AG08396 (cell line): ENCODE data around the gene GLCCI1.
"Not testable (repeated sequence)": the region's sequence is repeated elsewhere in the genome, so short reads cannot be mapped to it uniquely, and the experiment has no call there.

Source experiments
- DNase-seq: peaks from one replicate; pipeline ENCODE4 v3.0.0; 2012; ENCODE audit warnings: low spot score, mixed read lengths

The GLCCI1 gene

DNA sequence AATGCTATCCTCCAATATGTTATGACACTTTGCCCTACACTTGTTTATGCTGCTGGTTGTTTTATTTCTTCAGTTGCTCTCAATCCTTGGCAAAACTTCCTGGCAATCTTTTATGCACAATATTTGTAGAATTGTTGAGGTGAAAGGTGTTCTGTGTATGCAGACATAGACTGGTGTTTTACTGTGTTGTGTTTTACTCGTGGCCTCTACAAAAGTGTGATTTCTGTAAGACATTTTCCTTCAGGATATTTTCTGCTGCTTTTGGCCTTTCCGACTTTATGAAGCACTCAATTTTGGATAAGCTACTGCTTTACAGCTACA is 21.8 kb downstream of the GLCCI1 start:
- no peak for DNase-seq

GRCh38 chr7:7992506-7992905 is 23.9 kb downstream of the GLCCI1 start:
- no peak for DNase-seq

DNA sequence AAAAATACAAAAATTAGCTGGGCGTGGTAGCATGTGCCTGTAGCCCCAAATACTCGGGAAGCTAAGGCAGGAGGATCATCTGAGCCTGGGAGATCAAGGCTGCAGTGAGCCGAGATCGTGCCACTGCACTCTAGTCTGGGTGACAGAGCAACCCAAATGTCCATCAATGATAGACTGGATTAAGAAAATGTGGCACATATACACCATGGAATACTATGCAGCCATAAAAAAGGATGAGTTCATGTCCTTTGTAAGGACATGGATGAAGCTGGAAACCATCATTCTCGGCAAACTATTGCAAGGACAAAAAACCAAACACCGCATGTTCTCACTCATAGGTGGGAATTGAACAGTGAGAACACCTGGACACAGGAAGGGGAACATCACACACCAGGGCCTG is 26.8 kb downstream of the GLCCI1 start:
- not testable (repeated sequence) for DNase-seq

DNA sequence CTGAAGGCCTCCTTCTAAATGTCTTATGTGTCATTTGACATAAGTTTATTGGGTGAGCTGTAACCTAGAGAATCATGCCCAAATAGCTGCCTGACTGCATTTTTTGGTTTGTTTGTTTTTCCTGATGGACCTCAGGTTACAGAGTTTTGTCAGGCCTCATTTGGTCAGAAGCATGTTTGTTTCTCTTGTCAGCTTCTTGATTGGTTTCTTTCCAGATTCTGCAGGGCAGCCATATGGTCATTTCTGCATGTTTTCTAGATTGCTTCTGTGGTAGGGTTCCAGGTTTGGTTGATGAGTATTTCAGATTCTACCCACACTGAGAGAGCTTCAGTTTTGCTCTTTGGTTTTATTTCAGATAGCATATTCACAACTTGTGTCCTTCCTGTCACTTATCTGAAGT is 28.0 kb downstream of the GLCCI1 start:
- DNase-seq = peak; percentile 4

DNA sequence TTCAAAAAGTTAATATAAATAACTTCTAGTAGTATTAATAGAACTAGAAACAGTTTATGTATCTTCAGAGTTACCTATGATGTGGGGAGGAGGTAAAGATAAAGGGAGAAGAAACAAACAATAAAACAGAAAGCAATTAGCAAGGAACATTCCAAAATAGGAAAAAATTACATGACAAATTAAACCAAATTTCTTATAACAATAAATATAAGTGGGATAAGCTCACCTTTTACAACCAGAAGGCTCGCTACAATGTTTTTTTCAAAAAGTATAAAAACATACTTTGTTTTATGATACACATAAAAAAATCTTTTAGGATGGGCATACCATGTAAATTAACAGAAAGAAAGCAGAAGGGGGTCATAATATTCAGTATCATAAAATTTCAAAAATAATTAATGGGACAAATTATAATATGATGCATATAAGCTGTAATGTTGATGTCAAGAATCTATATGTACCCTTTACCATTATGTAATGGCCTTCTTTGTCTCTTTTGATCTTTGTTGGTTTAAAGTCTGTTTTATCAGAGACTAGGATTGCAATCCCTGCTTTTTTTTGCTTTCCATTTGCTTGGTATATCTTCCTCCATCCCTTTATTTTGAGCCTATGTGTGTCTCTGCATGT is 31.8 kb downstream of the GLCCI1 start:
- no peak for DNase-seq

DNA sequence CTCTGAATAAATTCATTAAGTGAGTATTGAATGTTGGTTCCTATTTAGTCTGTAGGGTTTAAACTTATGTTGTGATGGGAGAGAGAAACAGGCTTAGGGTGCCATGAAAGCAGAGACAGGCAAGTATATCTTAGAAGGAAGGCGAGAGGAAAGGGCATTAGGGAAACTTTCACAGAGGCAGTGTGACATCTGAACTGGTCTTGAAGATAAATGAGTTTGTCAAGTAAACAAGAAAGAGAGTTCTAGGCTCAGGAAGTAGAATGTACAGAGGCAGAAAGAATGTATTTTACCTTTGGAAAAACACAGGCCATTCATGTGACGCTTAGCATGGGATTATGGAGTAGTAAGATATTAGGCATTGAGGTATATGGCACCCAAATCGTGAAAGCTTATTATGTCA is 34.5 kb downstream of the GLCCI1 start:
- no peak for DNase-seq

GRCh38 chr7:8005279-8005678 is 36.7 kb downstream of the GLCCI1 start:
- DNase-seq = no peak

DNA sequence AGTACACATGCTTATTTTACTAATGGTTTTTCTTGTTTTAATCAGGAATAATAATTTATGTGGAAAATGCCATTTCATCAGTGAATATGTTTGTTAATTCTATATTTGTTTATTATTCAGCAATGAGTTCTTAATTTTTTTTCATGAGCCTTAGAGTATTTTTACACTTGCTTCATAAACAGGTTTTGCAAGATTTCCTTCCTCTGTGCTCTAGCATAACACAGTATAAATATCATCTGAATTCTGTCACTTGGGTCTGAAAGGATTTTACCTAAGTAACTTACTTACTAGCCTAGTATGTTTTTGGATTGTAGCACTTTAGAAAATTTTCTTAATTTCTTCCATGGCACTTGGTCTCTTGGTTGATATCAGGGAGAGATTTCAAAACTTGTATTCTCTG is 45.8 kb downstream of the GLCCI1 start:
- DNase-seq = no peak

GRCh38 chr7:8015100-8015745 is 46.6 kb downstream of the GLCCI1 start:
- no peak for DNase-seq

- DNase-seq = no peak
These were observed 47.1 kb downstream of the GLCCI1 start for GRCh38 chr7:8015746-8016120.

- DNase-seq = no peak
These were observed 48.8 kb downstream of the GLCCI1 start for GRCh38 chr7:8017423-8017822.

DNA sequence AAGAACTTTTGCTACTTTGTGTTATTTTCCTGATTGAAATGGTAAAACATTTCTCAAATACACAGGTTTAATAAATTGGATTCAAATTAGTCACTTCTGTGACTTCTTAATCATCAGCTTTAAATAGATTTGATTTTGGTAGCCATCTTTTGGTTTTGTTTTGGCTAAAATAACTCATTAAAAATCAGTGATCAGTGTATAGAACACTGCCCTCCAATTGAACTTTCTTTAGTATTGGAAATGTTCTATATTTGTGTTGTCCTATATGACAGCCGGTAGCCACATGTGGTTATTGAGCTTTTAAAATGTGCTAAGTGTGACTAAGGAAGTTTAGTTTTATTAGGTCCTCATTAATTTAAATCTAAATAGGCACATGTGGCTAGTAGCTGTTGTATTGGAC is 50.4 kb downstream of the GLCCI1 start:
- no peak for DNase-seq

GRCh38 chr7:8022628-8023027 is 54.0 kb downstream of the GLCCI1 start:
- DNase-seq = no peak

DNA sequence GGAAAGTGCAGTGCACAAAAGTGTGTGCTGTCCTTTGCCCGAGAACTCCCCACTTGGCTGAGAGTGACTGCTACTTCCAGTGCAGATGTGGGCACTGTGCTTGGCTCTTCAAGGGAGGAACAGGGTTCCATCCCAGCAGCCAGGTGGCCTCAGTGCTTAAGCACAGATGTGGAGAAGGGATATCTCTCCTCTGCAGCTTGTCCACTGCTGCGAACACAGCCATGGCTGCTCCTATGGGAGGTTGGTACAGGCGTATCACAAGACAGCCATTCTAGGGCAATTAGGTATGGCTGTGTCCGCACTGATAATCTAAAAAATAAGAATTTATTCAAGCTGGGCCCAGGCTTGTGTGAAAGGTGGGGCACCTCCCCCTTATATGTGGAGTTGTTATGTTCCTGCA is 66.6 kb downstream of the GLCCI1 start:
- no peak for DNase-seq

GRCh38 chr7:8035647-8036518 is 67.3 kb downstream of the GLCCI1 start:
- DNase-seq = peak; percentile 15

GRCh38 chr7:8037151-8037550 is 68.6 kb downstream of the GLCCI1 start:
- DNase-seq = no peak

DNA sequence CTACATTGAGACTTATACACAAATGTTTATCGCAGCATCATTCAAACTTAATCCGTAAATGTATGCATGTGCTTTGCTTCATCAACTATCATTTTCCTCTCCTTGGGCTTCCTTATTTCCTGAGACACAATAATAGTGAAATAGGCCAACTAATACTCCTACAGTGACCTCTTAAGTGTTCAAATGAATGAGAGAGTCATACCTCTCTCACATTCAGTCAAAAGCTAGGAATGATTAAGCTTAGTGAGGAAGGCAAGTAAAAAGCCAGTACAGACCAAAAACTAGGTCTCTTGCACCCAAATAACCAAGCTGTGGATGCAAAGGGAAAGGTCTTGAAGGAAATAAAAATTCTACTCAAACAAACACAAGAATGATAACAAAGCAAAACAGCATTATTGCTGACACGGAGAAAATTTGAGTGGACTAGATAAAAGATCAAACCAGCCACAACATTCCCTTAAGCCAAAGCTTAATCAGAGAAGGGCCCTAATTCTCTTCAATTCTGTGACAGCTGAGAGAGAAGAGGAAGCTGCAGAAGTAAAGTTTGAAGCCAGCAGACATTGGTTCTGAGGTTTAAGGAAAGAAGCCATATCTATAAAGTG is 72.3 kb downstream of the GLCCI1 start:
- DNase-seq = no peak

GRCh38 chr7:8042796-8043535 is 74.4 kb downstream of the GLCCI1 start:
- no peak for DNase-seq

DNA sequence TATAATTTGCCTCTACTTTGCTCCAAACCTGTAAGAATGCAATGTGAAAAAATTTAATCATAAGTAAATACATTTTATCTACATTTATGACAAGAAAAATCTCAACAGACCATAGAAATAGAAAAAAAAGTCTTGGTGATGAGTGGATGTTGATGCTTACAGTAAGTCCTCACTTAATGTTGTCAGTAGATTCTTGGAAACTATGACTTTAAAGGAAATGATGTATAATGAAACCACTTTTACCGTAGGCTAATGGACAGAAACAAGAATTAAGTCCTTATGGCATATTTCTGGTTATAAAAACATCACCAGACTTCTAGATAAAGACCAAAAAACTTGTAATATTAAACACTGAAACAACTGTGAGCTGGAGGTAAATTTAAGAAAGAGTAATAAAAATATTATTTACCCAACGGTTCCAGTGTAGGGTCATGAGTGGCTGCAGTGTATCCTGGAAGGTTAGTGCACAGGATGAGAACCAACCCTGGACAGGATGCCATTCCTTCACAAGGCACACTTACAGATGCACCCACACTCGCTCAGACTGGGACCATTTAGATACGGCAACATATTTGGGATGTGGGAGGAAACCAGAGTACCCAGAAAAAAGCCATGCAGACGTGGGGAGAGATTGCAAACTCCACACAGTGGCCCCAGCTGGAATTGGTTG is 76.3 kb downstream of the GLCCI1 start:
- DNase-seq = no peak

GRCh38 chr7:8048067-8048466 is 79.5 kb downstream of the GLCCI1 start:
- not testable (repeated sequence) for DNase-seq

GRCh38 chr7:8051373-8051772 is 82.8 kb downstream of the GLCCI1 start:
- no peak for DNase-seq

DNA sequence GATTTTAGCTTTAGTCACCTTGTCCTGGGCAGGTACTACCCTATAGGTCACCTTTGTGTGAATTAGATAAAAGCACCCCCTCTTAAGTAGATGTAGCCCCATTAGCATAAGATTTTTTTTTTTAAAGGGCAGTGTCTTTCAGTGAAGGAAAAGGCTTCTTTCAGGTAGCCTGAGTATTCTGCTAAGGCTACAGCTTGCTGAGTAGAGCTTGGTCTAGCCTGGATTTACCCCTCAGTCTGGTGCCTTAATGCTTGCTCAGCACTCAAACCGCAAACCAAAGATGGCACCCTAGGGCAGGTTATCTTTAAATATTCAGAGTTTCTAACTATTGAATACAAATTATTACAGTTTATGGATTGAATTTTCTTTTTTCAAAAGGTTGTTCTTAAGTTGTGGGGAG is 83.4 kb downstream of the GLCCI1 start:
- no peak for DNase-seq
